Vagina (tissue), 2 donors: ENCODE results near the gene NPC1L1. TPM values are rescaled to one million over a fixed set of nuclear protein-coding genes. Genes with fewer than 3 reads are reported as not detected.
A peak's percentile ranks its signal among the peaks of the same experiment; 100 is the strongest.

Experiments used
- DNase-seq, 2 donors: peaks; one replicate each; pipeline ENCODE4 v3.0.0-alpha.2; 2017; ENCODE audit errors: extremely low spot score in 2 of 2
- H3K27ac ChIP-seq: fragments of 200-600 bp; sonication (generic); one replicate; pipeline ENCODE4 v1.5.1; 2019
- H3K27me3 ChIP-seq: fragments of 200-600 bp; sonication (generic); one replicate; pipeline ENCODE4 v1.5.1; 2019
- H3K36me3 ChIP-seq, 2 donors: fragments of 200-600 bp; sonication (generic); one replicate each; pipeline ENCODE4 v1.5.1; 2017 to 2019
- H3K4me1 ChIP-seq: fragments of 200-600 bp; sonication (generic); one replicate; pipeline ENCODE4 v1.5.1; 2019
- H3K4me3 ChIP-seq, 2 donors: fragments of 200-600 bp; sonication (generic); 1 replicate in 1 of 2; 2 replicates in 1 of 2; pipeline ENCODE4 v1.5.1; 2016 to 2019
- H3K9me3 ChIP-seq: fragments of 200-600 bp; sonication (generic); one replicate; pipeline ENCODE4 v1.5.1; 2019
- POLR2A ChIP-seq, 2 donors: fragments of 450-650 bp; IDR thresholded peaks; one replicate each; pipeline ENCODE4 v1.6.1; 2017; ENCODE audit warnings: antibody characterized with exemption in 2 of 2, mild to moderate bottlenecking in 2 of 2, moderate library complexity in 2 of 2
- POLR2AphosphoS5 ChIP-seq, 2 donors: sonication (generic); formaldehyde crosslinking; IDR thresholded peaks; one replicate each; pipeline ENCODE4 v1.9.0; 2017; ENCODE audit warnings: antibody characterized with exemption in 2 of 2, mild to moderate bottlenecking in 2 of 2, low read depth in 1 of 2; ENCODE audit not compliant: insufficient read depth in 1 of 2
- intact Hi-C: fragments of 100-400 bp; cut with DNase I; formaldehyde crosslinking; loops from one replicate; pipeline ENCODE4 v1.15.1; 2023
- total RNA-seq: library from RNA; depleted of rRNA; stranded (reverse); fragments of >200 nt; gene quantifications from one replicate; pipeline ENCODE4 v1.2.3, GENCODE V29; 2016
- TF ChIP-seq, protein P1 (sequence below), 3 experiments: fragments of 450-650 bp in 2 of 3; fragments of 200-600 bp in 1 of 3; sonication (generic) in 1 of 3; IDR thresholded peaks; one replicate each; pipeline ENCODE4 v1.5.1; 2017 to 2019; ENCODE audit warnings: antibody characterized with exemption in 3 of 3, mild to moderate bottlenecking in 2 of 3, moderate library complexity in 2 of 3

Gene NPC1L1
- total RNA-seq, 1 donor from 2014 or later = 0.49 TPM

DNA sequence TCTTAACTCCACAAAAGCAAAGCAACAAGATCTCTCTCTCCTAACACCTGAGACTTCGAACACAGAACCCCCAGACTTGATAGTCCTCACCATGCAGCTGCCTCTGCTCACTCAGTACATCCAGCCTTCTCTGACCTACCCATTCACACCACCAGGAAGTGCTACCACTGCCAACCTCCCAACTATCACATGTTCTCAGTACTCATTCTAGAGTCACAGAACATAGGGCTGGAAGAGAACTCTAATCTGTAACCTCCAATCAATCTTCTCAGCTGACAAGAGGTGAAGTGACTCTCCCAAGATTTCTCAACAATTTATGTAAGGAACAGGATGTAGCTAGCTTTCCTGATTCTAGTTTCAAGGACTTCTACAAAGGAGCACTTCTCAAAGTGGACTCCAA, 54.4 kb downstream of the NPC1L1 start:
- H3K4me3 ChIP-seq = no peak overlapping the region
- TF ChIP-seq POLR2AphosphoS5 (IDR thresholded peaks at IDR 0.05; ENCODE audit: insufficient read depth in 1 of 2, low read depth in 1 of 2) (peak in 1 of 2 donors; percentile 69), POLR2A (IDR thresholded peaks at IDR 0.05) (no peak)
- TF ChIP-seq, protein P1, sequence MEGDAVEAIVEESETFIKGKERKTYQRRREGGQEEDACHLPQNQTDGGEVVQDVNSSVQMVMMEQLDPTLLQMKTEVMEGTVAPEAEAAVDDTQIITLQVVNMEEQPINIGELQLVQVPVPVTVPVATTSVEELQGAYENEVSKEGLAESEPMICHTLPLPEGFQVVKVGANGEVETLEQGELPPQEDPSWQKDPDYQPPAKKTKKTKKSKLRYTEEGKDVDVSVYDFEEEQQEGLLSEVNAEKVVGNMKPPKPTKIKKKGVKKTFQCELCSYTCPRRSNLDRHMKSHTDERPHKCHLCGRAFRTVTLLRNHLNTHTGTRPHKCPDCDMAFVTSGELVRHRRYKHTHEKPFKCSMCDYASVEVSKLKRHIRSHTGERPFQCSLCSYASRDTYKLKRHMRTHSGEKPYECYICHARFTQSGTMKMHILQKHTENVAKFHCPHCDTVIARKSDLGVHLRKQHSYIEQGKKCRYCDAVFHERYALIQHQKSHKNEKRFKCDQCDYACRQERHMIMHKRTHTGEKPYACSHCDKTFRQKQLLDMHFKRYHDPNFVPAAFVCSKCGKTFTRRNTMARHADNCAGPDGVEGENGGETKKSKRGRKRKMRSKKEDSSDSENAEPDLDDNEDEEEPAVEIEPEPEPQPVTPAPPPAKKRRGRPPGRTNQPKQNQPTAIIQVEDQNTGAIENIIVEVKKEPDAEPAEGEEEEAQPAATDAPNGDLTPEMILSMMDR (IDR thresholded peaks at IDR 0.05) = no peak
- DNase-seq = no peak
- H3K4me1 ChIP-seq = peaks cover 52% of the 10 kb centered on the region
- H3K27ac ChIP-seq = no peak overlapping the region
- no peaks in the 10 kb centered on the region for H3K27me3 ChIP-seq
- H3K9me3 ChIP-seq = no peaks in the 10 kb centered on the region
- intact Hi-C loops = no loop called here
- peaks cover 0 to 37% of the 10 kb centered on the region in 2 donors for H3K36me3 ChIP-seq

DNA sequence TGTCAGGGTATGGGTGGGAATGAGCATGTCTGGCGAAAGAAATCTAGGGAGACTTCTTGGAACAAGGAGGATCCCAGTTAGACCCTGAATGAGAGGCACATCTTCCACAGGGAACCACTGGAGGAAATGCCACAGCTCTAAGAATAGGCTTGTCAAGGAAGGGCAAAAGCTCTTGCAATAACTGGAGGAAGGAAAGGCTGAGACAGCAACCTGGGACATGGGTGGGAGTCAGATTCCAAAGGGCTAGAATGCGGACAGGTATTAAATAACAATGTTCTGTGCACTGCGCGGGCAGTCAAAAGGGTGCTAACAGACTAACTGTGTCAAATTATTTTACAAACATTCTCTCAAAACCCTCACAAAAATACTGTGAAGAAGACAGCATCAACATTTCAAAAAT, 55.1 kb downstream of the NPC1L1 start:
- H3K9me3 ChIP-seq = no peaks in the 10 kb centered on the region
- peaks cover 52% of the 10 kb centered on the region for H3K4me1 ChIP-seq
- TF ChIP-seq POLR2A (IDR thresholded peaks at IDR 0.05) (no peak), POLR2AphosphoS5 (IDR thresholded peaks at IDR 0.05; ENCODE audit: insufficient read depth in 1 of 2, low read depth in 1 of 2) (no peak)
- TF ChIP-seq, protein P1 (IDR thresholded peaks at IDR 0.05) = no peak
- intact Hi-C loops = no loop called here
- no peak overlapping the region for H3K27ac ChIP-seq
- no peaks in the 10 kb centered on the region for H3K27me3 ChIP-seq
- H3K4me3 ChIP-seq = no peak overlapping the region
- H3K36me3 ChIP-seq = peaks cover 0 to 44% of the 10 kb centered on the region in 2 donors
- DNase-seq = no peak

DNA sequence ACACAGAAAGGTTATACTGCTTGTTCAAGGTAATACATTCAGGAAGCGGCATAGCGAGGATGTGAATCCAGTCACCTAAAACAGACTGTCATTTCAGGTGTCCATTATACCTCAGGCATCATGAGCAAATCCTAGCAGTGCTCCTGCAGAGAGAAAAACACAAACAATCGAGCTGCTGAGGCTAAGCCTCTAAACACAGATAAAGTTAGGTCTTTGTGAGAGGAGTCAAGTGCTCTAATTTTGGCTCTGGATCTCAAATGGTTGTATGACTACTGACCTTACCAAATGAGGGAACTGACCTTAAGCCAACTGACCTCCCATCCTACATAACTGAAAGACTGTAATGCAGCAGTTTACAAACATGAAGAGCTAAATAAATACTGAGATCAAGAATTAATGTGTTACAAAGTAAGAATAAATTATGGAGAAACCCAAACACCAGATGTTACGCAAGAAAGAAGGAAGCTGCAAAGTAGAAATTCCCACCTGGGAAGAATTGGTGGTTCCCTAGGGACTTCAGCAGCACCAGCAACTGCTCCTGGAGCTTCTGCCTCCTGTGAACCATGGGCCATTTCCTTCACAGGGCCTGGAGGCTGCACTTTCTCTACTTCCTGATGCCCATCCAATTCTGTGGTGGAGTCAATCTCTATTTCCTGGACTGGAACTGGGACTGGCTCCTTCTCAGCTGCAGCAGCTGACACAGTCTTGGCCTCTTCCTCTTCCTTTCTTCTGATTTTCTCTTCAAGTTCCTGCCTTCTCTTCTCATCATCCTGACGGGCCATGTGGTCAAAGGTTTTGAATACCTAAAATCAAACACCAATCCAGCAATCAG, 56.4 kb downstream of the NPC1L1 start:
- H3K4me1 ChIP-seq = peaks cover 51% of the 10 kb centered on the region
- no peak overlapping the region for H3K27ac ChIP-seq
- H3K9me3 ChIP-seq = no peaks in the 10 kb centered on the region
- no peaks in the 10 kb centered on the region for H3K27me3 ChIP-seq
- TF ChIP-seq, protein P1 (IDR thresholded peaks at IDR 0.05) = no peak
- TF ChIP-seq POLR2AphosphoS5 (IDR thresholded peaks at IDR 0.05; ENCODE audit: insufficient read depth in 1 of 2, low read depth in 1 of 2) (no peak), POLR2A (IDR thresholded peaks at IDR 0.05) (no peak)
- intact Hi-C loops = no loop called here
- H3K36me3 ChIP-seq = peaks cover 0 to 52% of the 10 kb centered on the region in 2 donors
- DNase-seq = no peak
- H3K4me3 ChIP-seq = no peak overlapping the region

DNA sequence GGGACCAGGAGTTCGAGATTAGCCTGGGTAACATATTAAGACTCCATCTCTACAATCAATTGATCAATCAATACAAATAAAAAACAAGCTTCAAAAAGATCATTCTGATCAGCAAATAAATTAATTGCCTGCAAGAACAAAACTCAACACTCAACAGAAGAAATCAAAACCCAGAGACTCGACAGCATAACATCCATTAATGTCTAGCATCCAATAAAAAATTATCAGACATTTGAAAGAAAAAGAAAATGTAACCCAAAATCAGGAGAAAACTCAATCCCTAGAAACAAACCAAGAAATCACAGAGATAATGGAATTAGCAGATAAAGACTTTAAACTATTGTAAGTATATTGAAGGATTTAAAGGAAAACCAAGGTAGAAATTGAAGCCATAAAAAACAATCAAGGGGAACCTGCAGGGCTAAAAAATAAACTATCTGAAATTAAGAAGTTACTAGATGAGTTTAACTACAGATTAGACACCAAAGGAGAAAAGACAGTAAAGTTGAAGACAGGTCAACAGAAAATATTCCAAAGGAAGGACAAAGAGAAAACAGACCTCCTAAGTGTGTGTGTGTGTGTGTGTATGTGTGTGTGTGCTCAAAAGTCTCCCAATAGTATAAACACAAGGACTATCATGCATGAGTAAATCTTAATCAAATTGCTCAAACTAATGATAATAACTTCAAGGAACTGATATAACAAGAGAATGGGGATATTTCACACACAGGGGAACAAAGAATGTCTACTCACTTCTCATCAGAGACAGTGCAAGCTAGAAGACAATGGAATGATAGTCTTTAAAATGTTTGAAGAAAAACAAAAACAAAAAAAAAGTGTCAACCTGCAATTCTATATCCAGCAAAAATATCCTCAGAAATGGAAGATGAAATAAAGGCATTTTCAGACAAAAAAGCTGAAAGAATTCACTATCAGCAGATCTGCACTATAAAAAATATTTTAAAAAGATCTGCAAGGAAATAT, 58.3 kb downstream of the NPC1L1 start:
- intact Hi-C loops = no loop called here
- no peak for TF ChIP-seq POLR2A (IDR thresholded peaks at IDR 0.05)
- TF ChIP-seq, protein P1 (IDR thresholded peaks at IDR 0.05) = no peak
- TF ChIP-seq POLR2AphosphoS5 (IDR thresholded peaks at IDR 0.05; ENCODE audit: insufficient read depth in 1 of 2, low read depth in 1 of 2) = no peak
- H3K9me3 ChIP-seq = no peaks in the 10 kb centered on the region
- H3K27ac ChIP-seq = no peak overlapping the region
- no peaks in the 10 kb centered on the region for H3K27me3 ChIP-seq
- no peak overlapping the region for H3K4me3 ChIP-seq
- no peak for DNase-seq
- H3K36me3 ChIP-seq = peaks cover 0 to 66% of the 10 kb centered on the region in 2 donors
- peaks cover 32% of the 10 kb centered on the region for H3K4me1 ChIP-seq
